IPS DF 19.7 (cell line): Measurements from ENCODE around the gene TAB2.
"Not testable (repeated sequence)": the region's sequence is repeated elsewhere in the genome, so short reads cannot be mapped to it uniquely, and the experiment has no call there.

Experiments used
- DNase-seq: peaks from one replicate; pipeline ENCODE4 v3.0.0-alpha.2; 2013; ENCODE audit warnings: low read depth, low spot score

The TAB2 gene

GRCh38 chr6:149459761-149460160 lies 142.2 kb downstream of the TAB2 start:
- no peak for DNase-seq

- not testable (repeated sequence) for DNase-seq
These were observed 142.7 kb downstream of the TAB2 start for GRCh38 chr6:149460249-149460648.
